Adipocyte (in vitro differentiated cells): ENCODE results near the gene RPS3.

Experiments
- DNase-seq: peaks from one replicate; pipeline ENCODE4 v3.0.0-alpha.2; 2015; ENCODE audit warnings: low read depth
- H3K27me3 ChIP-seq: replicated peaks from 2 replicates; pipeline ENCODE4 v1.7.0; 2013; ENCODE audit warnings: mild to moderate bottlenecking, low read length, moderate library complexity; ENCODE audit not compliant: control insufficient read depth, insufficient read depth
- H3K36me3 ChIP-seq: 2 replicates; pipeline ENCODE4 v1.7.0; 2013; ENCODE audit warnings: low read length, mild to moderate bottlenecking, moderate library complexity; ENCODE audit not compliant: control insufficient read depth, insufficient read depth, severe bottlenecking
- H3K4me1 ChIP-seq: 2 replicates; pipeline ENCODE4 v1.7.0; 2013; ENCODE audit warnings: mild to moderate bottlenecking, low read length, moderate library complexity; ENCODE audit not compliant: control insufficient read depth, insufficient read depth
- H3K4me3 ChIP-seq: 2 replicates; pipeline ENCODE4 v1.7.0; 2013; ENCODE audit warnings: mild to moderate bottlenecking, low read length, moderate library complexity
- H3K9ac ChIP-seq: 2 replicates; pipeline ENCODE4 v1.7.0; 2013; ENCODE audit warnings: mild to moderate bottlenecking, low read length, moderate library complexity
- H3K9me3 ChIP-seq: 2 replicates; pipeline ENCODE4 v1.7.0; 2013; ENCODE audit warnings: mild to moderate bottlenecking, low read length, moderate library complexity; ENCODE audit not compliant: control insufficient read depth

Gene RPS3

DNA sequence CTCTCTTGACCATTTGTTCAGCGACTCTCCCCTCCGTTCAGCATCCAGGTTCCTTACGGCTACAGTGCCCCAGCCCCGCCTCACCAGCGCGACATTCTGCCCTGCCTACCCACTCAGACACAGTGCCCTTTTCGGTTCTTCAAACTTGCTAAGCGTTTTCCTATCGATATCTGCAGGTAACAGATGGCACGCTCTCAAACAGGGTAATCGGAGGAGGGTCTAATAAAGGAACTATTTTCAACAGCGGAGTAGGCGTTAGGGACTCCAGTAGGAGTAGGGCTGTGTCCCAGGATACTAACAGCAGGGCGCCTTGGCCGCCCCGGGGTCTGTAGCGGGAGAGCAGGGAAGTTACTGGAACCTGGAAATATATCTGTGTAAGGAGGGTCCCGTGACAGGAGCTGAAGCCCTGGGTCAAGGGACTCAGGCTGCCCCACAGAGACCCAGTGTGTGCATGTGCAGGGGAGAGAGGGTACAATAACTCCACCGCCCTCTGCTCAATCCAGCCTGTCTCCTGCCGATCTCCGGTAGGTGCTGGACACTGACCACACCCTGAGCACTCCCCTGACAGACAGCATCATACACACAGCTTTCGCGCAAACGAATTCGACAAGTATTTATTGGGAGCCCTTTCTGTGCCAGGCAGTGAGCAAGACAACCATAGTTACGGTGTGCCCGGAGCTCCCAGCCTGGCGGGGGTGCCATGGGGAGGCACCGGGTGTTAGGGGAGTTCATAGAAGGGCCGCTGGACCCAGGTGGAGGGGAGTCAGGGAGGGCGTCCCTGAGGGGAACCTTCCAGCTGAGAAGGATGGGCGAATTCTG lies 31.6 kb downstream of the RPS3 start:
- no peak for DNase-seq
- Histone ChIP-seq H3K4me1 (peaks cover 8% of the 10 kb centered on the region), H3K9me3 (peaks cover 7% of the 10 kb centered on the region), H3K4me3 (peak overlapping the region; percentile 75), H3K27me3 (peaks cover 17% of the 10 kb centered on the region), H3K36me3 (no peaks in the 10 kb centered on the region), H3K9ac (peak overlapping the region; percentile 63)

DNA sequence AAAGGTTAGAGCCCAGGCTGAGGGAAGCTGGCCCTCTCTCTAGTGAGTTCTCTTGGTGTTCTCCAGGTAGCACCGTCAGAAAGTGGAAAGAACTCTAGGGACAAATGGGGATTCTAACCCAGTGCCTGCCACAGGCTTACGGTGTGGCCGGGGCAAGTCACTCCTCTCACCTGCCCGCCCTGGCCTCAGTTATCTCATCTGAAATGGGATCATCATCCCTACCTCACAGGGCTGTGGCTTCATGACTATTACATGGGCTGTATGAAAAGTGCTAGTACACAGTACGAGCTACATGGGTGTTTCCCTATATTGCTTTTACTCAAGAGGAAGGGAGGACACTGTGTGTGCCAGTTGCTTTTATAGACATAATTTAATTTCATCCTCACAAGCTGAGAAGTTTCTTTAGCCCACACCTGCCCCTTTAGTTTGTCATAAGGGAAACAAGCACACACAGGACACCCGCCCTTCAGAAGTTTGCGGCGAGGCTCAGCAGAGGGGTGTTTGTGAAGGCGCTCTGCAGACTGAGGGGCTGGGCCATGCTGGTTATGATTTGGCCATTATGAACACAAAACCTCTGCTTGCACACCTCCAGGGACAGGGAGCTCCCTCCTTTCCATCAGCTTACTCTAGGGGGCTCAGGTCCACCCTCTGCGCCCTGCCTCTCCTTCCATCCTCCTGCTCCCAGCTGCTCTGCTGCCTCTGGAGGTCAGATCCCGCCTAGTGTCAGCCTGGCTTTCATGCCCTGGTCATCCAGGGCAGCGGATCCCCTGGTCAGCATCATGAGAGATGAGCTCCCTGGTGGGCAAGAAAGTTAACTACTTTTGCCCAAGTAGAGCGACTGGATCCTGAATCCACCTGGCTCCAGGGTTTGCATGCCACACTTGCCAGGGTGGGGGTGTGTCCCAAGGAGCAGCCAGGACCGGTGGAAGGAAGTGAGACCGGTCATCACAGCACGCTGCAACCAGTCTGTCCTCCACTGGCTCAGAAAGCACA lies 32.5 kb downstream of the RPS3 start:
- Histone ChIP-seq H3K36me3 (no peaks in the 10 kb centered on the region), H3K9me3 (peaks cover 7% of the 10 kb centered on the region), H3K27me3 (peaks cover 17% of the 10 kb centered on the region), H3K4me1 (peaks cover 8% of the 10 kb centered on the region), H3K9ac (no peak overlapping the region), H3K4me3 (no peak overlapping the region)
- DNase-seq = no peak

DNA sequence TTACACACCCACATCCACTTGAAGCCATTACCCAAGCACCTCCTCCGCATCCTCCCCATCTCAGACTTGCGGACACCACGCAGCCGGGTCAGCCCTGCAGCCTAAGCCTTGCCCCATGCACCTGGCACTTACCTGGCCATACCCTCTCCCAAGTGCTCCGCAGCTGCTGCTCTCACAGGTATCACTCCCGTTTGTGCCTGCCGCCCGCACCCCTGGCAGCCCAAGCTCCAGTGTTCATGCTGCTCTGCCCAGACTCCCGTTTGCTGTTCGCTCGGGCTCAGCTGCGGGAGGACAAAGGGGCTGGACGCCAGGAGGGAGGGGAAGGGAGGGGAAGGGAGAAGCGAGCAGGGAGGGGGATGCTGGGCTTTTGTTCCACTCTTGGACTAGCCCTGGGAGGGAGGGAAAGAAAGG lies 33.6 kb downstream of the RPS3 start, which contains the start of gene KLHL35:
KLHL35 (minus strand) TSS at position 293 of the 411 bp plus-strand sequence. CDS start 2,574 bp downstream, outside the sequence.
- DNase-seq = no peak
- H3K27me3 ChIP-seq = peaks cover 17% of the 10 kb centered on the region
- H3K36me3 ChIP-seq = no peaks in the 10 kb centered on the region
- no peak within 1 kb of the TSS for H3K9ac ChIP-seq
- H3K4me3 ChIP-seq = no peak within 1 kb of the TSS
- peaks cover 7% of the 10 kb centered on the region for H3K9me3 ChIP-seq
- H3K4me1 ChIP-seq = peaks cover 8% of the 10 kb centered on the region

DNA sequence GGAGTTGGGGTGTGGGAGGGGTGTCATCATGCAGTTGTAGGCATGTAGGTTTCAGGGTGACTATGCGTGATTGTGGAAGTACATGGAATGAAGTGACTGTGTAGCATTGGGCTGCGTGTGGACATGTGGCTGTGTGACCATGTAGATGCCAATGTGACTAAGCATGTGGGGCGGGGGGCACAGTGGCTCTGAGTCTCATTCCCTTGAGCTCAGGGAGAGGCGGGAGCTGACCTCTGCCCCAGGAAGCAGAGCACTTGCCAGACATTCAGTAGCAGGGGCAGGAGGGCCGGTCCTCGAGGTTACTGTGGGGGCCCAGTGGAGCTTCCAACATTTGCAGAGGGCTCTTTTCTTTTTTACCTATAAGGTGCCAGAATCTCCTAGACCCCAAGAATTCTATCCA lies 34.1 kb downstream of the RPS3 start:
- Histone ChIP-seq H3K36me3 (no peaks in the 10 kb centered on the region), H3K4me1 (peaks cover 8% of the 10 kb centered on the region), H3K9me3 (peaks cover 7% of the 10 kb centered on the region), H3K27me3 (peaks cover 17% of the 10 kb centered on the region), H3K4me3 (no peak overlapping the region), H3K9ac (no peak overlapping the region)
- DNase-seq = no peak

DNA sequence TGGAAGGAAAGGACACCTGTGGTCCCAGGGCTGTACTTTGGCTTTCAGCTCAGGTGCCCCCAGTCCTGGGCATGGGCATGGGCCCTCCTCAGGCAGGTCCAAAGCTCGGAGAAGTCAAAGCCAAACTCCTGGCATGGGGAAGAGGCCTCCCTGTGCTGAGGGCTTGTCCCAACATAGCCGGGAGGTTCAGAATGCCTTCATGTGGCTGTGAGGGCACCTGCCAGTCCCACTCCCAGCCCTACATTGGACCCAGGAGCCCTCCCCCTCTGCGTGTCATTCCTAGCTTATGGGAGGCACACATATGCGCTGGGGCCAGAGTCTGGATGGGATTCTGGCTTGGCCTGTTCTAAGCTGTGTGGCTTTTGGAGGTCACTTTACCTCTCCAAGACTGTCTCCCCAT lies 34.7 kb downstream of the RPS3 start:
- H3K36me3 ChIP-seq = no peaks in the 10 kb centered on the region
- H3K9me3 ChIP-seq = peaks cover 7% of the 10 kb centered on the region
- peaks cover 17% of the 10 kb centered on the region for H3K27me3 ChIP-seq
- H3K4me3 ChIP-seq = no peak overlapping the region
- no peak overlapping the region for H3K9ac ChIP-seq
- DNase-seq = no peak
- peaks cover 5% of the 10 kb centered on the region for H3K4me1 ChIP-seq

DNA sequence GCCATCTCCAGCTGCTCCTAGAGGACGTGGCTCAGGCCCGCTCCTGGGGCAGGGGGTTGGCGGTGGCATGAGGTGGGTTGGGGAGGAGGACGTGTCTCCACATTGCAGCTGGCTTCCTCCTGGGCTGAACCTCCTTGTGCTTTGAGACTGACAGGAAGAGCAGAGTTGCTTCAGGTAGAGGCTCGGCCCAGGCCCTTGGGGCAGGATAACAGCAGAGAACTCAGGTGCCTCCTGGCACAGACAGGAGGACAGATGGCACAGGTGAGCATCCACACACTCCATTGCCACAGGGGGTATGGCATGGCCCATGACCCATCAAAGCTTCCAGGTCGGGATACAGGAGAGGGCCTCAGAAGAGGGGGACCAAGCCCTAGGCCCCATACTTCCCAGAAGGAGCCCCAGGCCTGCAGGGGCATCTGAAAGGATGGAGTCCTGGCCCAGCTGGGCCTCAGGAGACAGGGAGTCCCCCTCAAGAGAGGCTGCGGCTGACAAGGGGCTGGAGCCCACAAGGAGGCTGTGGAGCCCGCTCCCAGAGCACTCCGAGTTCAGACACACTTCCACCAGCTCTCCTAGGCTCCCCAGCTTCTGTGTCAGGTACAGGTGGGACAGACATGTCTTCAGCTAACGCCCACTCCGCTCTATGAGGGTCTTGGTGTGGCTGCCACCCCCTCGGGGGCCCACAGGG lies 35.7 kb downstream of the RPS3 start:
- Histone ChIP-seq H3K9ac (no peak overlapping the region), H3K36me3 (no peaks in the 10 kb centered on the region), H3K9me3 (no peaks in the 10 kb centered on the region), H3K27me3 (peaks cover 17% of the 10 kb centered on the region), H3K4me1 (peaks cover 5% of the 10 kb centered on the region), H3K4me3 (no peak overlapping the region)
- DNase-seq = no peak

DNA sequence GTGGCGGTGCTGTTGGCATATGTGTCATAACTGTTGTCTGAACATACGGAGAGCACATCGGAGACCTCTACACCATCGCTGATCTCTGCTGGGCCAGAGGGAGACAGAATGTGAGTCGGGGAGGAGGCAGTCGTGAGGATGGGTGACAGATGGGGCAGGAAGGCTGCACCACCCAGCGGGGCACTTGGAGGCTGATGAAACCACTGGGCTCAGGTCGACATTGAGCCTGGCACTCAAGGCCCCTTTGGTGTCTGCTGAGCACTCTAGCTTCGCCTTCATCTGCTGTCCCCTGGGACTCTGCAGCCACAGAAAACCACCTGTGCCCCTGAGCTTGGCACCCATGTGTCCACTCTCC lies 36.2 kb downstream of the RPS3 start:
- H3K36me3 ChIP-seq = no peaks in the 10 kb centered on the region
- no peaks in the 10 kb centered on the region for H3K9me3 ChIP-seq
- H3K9ac ChIP-seq = no peak overlapping the region
- H3K4me1 ChIP-seq = peaks cover 2% of the 10 kb centered on the region
- peaks cover 15% of the 10 kb centered on the region for H3K27me3 ChIP-seq
- no peak for DNase-seq
- H3K4me3 ChIP-seq = no peak overlapping the region

DNA sequence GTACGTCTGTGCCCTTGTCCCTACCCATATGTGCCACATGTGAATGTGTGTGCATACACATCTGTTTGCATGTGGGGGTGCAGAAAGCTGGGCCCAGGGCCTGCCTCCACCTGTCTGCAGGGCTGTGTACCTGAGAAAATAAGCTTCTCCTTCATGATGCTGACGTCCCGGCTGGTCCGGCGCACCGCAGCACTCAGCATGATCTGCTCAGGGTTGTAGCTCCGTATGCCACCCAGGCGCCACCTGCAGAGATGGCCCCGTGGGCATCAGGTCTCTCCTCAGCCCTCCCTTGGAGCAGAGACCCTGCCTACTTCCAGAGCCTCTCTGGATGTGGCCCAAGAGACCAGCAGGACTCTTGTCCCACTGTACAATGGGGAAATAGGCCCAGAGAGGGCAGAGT lies 37.5 kb downstream of the RPS3 start:
- H3K4me3 ChIP-seq = no peak overlapping the region
- H3K9me3 ChIP-seq = no peaks in the 10 kb centered on the region
- H3K27me3 ChIP-seq = peaks cover 8% of the 10 kb centered on the region
- no peaks in the 10 kb centered on the region for H3K36me3 ChIP-seq
- DNase-seq = no peak
- H3K4me1 ChIP-seq = no peaks in the 10 kb centered on the region
- H3K9ac ChIP-seq = no peak overlapping the region

DNA sequence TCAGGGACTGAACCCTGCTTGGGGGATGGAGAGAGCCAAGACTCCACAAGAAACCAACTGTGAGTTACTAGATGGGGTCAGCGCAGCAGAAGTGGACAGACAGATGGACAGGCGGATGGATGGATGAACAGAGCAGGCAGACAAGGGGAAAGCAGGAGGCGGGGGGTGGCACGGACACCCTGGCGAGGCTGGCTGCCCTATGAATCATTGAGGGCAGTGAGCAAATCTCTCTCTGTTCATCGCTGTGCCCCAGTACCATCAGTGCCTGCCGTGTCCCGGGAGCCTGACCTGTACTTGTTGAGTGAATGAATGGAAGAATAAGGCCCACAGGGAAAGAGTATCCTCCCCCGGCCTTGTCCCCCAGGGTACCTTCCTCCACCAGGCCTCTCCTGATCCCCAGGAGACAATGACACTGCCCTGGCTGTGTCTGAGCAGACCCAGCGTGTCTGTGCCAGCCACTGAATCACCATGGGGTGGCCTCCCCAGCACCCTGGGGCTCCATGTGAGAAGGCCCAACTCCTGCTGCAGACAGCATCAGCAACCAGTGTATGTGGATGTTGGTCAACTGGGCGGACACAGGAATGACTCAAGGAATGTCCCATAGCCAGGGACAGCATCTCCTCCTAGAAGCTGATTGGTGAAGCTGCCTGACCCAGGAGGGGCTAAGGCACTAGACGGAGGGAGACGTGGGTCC lies 38.8 kb downstream of the RPS3 start:
- Histone ChIP-seq H3K27me3 (peaks cover 8% of the 10 kb centered on the region), H3K9me3 (no peaks in the 10 kb centered on the region), H3K36me3 (no peaks in the 10 kb centered on the region), H3K4me1 (no peaks in the 10 kb centered on the region), H3K4me3 (no peak overlapping the region), H3K9ac (no peak overlapping the region)
- DNase-seq = no peak

DNA sequence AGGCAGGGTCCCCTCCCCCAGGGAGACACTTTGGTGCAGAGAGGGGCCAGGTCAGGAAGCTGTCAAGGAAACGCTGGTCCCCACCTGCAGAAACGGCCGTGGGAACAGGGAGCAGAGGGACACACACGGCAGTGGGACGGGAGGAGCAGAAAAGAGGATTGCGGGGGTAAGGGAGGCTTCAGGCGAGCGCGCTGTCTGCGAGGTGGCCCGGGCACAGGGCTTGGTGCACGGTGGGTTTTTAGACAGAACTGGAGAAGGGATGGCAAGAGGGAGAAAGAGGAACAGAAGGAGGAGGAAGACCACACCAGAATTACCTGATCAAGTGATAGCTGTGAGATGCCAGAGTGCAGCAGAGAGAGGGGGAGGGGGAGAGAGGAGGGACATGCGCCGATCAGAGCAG lies 39.7 kb downstream of the RPS3 start:
- Histone ChIP-seq H3K36me3 (no peaks in the 10 kb centered on the region), H3K4me1 (no peaks in the 10 kb centered on the region), H3K4me3 (no peak overlapping the region), H3K9me3 (no peaks in the 10 kb centered on the region), H3K9ac (no peak overlapping the region), H3K27me3 (peaks cover 8% of the 10 kb centered on the region)
- no peak for DNase-seq
